Measurements from ENCODE around the gene SLIT3.

DNA sequence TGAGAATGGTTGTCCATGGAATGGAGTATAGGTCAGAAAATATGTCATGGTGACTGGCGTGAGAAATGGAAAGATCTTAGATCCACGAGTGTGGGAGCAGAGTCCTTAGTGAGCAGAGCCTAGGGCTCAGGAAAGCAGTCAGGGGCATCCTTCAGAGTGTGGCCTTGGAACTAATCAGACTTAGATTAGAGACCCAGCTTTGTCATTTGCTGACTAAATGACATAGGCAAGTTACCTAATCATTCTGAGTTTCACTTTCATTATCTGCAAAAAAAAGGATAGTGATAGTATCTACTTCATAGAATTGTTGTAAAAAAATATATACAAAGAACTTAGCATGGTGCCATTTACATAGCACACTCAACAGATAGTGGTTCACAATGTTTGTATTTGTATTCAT is 24.3 kb upstream of the SLIT3 start:
- TF ChIP-seq, protein P1, sequence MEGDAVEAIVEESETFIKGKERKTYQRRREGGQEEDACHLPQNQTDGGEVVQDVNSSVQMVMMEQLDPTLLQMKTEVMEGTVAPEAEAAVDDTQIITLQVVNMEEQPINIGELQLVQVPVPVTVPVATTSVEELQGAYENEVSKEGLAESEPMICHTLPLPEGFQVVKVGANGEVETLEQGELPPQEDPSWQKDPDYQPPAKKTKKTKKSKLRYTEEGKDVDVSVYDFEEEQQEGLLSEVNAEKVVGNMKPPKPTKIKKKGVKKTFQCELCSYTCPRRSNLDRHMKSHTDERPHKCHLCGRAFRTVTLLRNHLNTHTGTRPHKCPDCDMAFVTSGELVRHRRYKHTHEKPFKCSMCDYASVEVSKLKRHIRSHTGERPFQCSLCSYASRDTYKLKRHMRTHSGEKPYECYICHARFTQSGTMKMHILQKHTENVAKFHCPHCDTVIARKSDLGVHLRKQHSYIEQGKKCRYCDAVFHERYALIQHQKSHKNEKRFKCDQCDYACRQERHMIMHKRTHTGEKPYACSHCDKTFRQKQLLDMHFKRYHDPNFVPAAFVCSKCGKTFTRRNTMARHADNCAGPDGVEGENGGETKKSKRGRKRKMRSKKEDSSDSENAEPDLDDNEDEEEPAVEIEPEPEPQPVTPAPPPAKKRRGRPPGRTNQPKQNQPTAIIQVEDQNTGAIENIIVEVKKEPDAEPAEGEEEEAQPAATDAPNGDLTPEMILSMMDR (IDR thresholded peaks at IDR 0.05), result no peak
- TF ChIP-seq POLR2A (IDR thresholded peaks at IDR 0.05), result no peak
- no peak for TF ChIP-seq POLR2AphosphoS5 (IDR thresholded peaks at IDR 0.05)

Data from breast epithelium (tissue), 3 donors.